Cerebellar cortex (tissue), 1 donor: ENCODE measurements around the gene COG5.
A peak's percentile ranks its signal among the peaks of the same experiment; 100 is the strongest.
"Not testable (repeated sequence)": the region's sequence is repeated elsewhere in the genome, so short reads cannot be mapped to it uniquely, and the experiment has no call there.

Source experiments
- DNase-seq: peaks from one replicate; pipeline ENCODE4 v3.0.0-alpha.2; 2015; ENCODE audit warnings: low spot score

Gene COG5

GRCh38 chr7:107276220-107276827 lies 287.4 kb downstream of the COG5 start:
- no peak for DNase-seq

GRCh38 chr7:107274506-107274905 lies 289.2 kb downstream of the COG5 start:
- DNase-seq = no peak

DNA sequence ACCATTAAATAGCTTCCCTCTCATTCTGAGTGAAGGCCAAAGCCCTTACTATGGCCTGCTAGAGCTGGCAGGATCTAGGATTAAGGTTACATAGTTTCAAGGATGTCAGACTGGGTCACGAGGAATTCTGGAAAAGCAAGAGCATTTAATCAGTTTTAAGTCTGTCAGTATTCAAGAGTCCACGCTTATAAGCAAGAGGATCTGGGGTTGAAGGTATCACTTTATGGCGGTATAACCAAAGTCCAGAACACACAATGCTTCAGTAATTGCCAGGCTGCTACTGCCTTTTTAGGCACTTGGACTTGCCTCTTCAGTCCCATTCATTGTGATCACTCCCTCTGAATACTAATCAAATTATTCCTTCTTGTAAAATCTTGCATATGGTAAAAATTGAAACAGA lies 293.9 kb downstream of the COG5 start:
- DNase-seq = no peak

DNA sequence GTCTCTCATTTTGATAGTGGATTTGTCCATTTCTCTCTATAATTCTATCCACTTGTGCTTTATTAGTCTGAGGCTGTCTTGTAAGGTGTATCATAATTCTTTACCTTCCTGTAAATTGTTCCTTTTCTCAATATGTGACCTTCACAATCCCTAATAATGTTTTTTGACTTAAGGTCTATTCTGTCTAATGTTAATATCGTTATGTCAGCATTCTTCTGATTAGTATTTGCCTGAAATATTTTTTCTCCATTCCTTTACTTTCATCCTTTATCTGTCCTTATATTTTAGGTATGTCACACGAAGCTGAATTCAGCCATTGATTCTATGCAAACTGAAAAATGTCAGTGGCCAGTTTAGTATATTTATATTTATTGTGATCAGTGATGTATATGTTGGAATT lies 295.1 kb downstream of the COG5 start:
- DNase-seq = no peak

DNA sequence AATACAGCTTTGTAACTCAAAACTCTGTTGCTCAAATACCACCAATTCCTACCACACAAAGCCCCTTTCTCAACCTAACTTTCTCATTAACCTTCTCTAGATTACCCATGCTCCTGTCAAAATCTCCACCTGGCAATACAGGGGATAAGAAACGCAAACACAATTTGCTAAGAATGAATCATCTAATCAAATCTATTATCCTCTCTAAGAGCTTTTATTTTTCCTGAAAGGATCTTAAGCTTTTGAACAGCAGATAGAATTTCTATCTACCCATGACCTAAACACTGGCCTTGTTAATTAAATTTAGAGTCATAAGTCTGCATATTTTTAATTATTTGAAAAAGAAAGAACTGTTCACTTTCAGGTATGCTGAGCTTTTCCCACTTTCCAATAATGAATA lies 296.6 kb downstream of the COG5 start:
- no peak for DNase-seq

DNA sequence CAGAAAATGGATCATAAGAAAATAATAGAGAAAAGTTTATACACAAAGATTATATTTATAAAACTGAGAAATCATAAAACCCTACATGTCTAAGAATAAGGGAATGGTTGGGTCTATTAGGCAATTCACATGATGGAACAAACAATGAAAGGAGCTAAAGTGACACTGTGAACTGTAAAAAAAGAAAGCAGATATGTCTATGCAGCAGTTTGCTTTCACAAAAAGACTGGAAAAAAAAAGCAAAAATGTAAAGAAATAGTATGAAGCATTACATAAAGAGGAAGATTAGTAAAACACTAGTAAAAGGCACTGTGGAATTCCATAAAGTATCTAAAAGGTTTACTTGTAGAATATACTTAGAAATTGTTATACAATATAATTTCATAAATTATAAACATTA lies 299.0 kb downstream of the COG5 start:
- no peak for DNase-seq

- peak; percentile 86 for DNase-seq
Observed at GRCh38 chr7:107262857-107263256, 300.9 kb downstream of the COG5 start.

GRCh38 chr7:107258737-107259136 lies 305.0 kb downstream of the COG5 start:
- DNase-seq = no peak

DNA sequence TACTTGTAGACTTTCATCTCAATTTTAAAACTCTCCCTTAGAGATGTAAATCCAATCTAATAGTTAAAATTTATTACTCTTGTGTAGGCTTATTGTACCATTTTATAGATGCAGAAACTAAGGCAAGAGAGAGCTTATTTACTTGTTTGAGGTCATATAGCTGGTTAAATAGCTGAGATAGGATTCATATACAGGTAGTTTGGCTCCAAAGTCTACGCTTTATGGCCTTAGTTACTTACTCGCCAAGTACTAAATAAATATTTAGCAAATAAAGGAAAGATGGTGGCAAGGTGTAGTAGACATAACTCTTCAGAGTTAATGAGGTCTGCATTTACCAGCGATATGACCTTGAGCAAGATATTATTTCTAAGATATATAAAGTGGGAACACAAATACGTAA lies 308.1 kb downstream of the COG5 start:
- DNase-seq = no peak

- DNase-seq = no peak
Observed at GRCh38 chr7:107254398-107254985, 309.2 kb downstream of the COG5 start.

DNA sequence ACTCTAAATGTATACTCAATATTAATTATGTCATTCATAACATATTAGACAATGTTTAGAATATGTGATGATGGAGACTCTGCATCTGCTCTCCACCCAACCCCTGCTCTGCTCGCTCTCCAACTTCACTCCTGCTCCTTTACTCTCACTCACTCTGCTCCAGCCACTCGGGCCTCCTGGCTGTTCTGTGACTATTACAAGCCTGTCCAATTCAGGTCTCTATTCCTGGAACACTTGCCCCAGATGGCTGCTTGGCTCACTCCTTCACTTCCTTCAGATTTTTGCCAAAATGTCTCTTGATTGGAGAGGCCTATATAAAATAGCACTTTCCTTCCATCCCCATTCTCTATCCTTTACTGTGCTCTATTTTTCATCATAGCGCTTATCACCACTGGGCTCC lies 310.1 kb downstream of the COG5 start:
- peak; percentile 96 for DNase-seq

DNA sequence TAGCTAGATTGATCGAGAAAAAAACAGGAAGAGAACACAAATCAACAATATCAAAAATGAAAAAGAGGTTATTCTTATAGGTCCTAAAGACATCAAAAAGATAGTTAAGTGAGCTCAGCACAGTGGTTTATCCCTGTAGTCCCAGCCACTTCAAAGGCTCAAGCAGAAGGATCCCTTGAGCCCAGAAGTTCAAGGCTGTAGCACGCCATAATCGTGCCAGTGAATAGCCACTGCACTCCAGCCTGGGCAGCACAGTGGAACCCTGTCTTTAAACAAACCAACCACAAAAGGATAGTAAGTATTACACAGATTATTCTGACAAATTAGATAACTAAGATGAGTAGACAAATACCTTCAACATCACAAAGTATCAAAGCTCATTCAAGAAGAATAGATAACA lies 311.8 kb downstream of the COG5 start:
- no peak for DNase-seq

- no peak for DNase-seq
Observed at GRCh38 chr7:107248551-107249316, 315.0 kb downstream of the COG5 start.

DNA sequence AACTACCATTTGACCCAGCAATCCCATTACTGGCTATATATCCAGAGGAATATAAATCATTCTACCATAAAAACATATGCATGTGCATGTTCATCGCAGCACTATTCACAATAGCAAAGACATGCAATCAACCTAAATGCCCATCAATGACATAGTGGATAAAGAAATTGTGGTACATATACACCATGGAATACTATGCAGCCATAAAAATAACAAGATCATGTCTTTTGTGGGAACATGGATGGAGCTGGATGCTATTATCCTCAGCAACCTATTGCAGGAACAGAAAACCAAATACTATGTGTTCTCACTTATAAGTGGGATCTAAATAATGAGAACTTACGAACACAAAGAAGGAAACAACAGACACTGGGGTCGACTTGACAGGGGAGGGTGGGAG lies 316.9 kb downstream of the COG5 start:
- DNase-seq = not testable (repeated sequence)

- no peak for DNase-seq
Observed at GRCh38 chr7:107244613-107245012, 319.1 kb downstream of the COG5 start.

DNA sequence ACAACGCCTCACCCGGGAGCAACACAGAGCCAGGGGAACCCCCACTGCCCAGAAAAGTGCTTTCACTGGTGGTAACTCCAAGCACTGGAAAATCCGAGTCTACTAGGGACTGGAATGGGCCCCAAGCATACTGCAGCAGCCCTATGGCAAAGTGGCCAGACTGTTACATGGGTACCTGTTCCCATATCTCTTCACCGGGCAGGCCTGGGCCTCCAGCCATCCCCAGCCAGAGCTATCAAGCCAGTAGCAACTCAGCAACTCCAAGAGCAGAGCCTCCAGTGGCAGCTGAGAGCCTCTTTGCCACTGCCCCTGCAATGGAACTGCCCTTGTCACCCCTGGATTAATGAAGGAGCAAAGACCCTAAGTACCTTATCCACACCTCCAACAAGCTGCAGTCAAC lies 321.5 kb downstream of the COG5 start:
- DNase-seq = no peak

GRCh38 chr7:107237451-107237850 lies 326.3 kb downstream of the COG5 start:
- DNase-seq = no peak

GRCh38 chr7:107236862-107237261 lies 326.9 kb downstream of the COG5 start:
- peak; percentile 93 for DNase-seq

DNA sequence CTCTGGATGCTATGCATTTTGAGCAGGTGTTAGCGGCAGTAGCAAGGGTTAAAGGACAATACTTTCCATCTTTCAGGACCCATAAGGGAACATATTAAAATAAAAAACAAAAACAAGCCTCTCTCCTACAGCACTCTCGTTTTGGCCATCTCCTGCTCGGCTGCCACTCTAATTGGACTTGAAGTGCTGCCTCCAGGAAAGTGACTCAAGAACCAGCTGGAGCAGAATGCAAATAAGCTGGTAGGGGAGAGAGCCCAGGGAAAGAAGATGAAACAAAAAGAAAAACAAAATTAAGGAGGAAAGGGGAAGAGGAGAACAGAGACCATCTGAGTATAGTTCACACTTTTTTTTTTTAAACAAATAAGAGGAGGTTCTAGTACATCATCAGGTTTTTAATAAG lies 329.3 kb downstream of the COG5 start:
- DNase-seq = peak; percentile 79

DNA sequence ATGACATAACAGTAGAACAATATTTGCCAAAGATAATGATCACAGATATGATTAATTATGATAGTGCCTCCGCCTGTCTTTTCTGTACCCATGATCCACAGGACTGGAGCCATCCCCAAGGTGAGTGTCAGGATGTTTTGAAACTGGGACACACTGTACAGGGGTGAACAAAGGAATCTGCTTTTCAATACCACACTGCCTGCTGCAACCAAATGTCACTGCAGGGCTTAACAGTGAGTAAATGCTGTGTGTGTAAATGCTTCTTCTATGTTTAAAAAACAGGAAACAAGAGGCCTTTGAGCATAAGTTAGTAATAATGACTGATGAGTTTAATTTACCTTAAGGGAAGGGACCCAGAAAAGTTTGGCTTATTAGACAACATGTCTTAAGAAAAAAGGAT lies 329.7 kb downstream of the COG5 start:
- DNase-seq = peak; percentile 60

GRCh38 chr7:107233174-107233573 lies 330.5 kb downstream of the COG5 start:
- DNase-seq = peak; percentile 93

DNA sequence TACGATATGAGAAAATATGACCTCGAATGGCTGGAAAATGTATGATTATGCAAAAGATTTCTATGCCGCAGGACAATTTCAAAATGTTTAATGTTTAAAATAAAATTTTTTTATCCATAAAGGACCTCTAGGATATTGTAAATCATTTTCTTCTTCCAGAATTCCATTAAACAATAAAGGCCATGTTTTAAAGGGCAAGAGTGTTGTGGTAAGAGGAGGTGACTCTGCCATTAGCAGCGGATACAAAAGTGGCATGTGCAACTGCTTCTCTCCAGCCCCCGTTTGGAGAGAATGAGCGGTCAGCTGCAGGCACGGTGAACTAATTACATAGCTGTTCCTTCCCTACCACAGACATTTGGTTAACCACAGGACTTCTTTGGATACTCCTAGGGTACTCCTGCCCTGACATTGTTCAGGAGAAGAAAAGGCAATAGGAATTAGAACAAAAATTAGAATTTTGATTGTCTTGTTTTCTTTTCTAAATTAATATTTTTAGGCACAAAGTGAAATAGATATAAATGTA lies 331.1 kb downstream of the COG5 start:
- DNase-seq = peak; percentile 91

- DNase-seq = no peak
Observed at GRCh38 chr7:107230334-107230733, 333.4 kb downstream of the COG5 start.
